ENCODE measurements around the gene RBM19.

- TF ChIP-seq ELF4 (IDR thresholded peaks at IDR 0.05) (no peak), BHLHE40 (IDR thresholded peaks at IDR 0.05; ENCODE audit: borderline replicate concordance) (no peak), PKNOX1 (IDR thresholded peaks at IDR 0.05) (no peak), FOXK2 (IDR thresholded peaks at IDR 0.05) (no peak), TARDBP (IDR thresholded peaks at IDR 0.05) (no peak), FOXA1 (IDR thresholded peaks at IDR 0.05) (no peak)
Measured at GRCh38 chr12:113887906-113888305, 78.2 kb downstream of the RBM19 start.
